ENCODE data around the gene KDM4F. TPM values are rescaled to one million over a fixed set of nuclear protein-coding genes. Genes with fewer than 3 reads are reported as not detected.
"Not testable (repeated sequence)": the region's sequence is repeated elsewhere in the genome, so short reads cannot be mapped to it uniquely, and the experiment has no call there.

The KDM4F gene
- total RNA-seq: not detected

DNA sequence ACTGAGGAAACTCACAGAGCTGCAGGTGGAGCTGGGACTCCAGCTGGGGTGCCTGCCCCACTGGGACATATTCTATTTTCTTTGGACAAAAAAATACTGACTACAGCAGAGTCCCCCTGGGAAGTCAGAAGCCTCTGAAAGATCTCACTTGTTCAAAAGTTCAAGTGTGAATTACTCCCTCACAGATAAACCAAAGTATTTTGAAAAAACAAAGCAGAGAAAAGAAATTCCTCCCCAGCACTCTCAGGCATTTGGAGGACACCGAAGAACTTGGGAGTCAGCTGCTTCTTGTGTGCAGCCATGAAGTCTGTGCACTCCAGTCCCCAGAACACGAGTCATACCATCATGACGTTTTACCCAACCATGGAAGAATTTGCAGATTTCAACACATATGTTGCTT lies at the start of gene KDM4F:
TSS of gene KDM4F (plus strand) at position 301 of the 400 bp plus-strand sequence.
- not testable (repeated sequence) for H3K9me3 ChIP-seq, H3K27me3 ChIP-seq, H3K4me1 ChIP-seq, H3K4me3 ChIP-seq, DNase-seq, H3K27ac ChIP-seq, H3K36me3 ChIP-seq

DNA sequence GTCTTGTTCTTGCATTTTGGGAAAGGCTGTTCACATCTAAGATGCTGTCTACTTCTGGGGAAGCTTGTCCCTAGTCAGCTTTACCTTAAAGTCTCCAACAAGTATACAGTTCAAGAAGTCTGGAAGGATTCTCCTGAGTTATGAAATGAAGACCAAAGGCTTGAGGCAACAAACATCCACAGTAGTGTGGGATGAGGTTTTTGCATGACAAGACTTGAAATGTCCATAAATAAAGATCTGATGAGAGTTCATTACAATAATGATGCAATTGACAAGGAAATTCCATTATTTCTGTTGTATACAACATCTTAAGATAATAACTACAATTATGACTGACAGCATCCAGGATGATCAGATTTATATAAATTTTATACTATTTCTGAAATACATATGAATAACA lies 45.5 kb upstream of the KDM4F start:
- no peaks in the 10 kb centered on the region for H3K9me3 ChIP-seq
- H3K4me3 ChIP-seq: no peak overlapping the region
- no peaks in the 10 kb centered on the region for H3K27me3 ChIP-seq
- DNase-seq: no peak
- H3K4me1 ChIP-seq: no peaks in the 10 kb centered on the region
- no peaks in the 10 kb centered on the region for H3K36me3 ChIP-seq
- TF ChIP-seq, protein P1, sequence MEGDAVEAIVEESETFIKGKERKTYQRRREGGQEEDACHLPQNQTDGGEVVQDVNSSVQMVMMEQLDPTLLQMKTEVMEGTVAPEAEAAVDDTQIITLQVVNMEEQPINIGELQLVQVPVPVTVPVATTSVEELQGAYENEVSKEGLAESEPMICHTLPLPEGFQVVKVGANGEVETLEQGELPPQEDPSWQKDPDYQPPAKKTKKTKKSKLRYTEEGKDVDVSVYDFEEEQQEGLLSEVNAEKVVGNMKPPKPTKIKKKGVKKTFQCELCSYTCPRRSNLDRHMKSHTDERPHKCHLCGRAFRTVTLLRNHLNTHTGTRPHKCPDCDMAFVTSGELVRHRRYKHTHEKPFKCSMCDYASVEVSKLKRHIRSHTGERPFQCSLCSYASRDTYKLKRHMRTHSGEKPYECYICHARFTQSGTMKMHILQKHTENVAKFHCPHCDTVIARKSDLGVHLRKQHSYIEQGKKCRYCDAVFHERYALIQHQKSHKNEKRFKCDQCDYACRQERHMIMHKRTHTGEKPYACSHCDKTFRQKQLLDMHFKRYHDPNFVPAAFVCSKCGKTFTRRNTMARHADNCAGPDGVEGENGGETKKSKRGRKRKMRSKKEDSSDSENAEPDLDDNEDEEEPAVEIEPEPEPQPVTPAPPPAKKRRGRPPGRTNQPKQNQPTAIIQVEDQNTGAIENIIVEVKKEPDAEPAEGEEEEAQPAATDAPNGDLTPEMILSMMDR (IDR thresholded peaks at IDR 0.05): no peak
- TF ChIP-seq POLR2A (IDR thresholded peaks at IDR 0.05): no peak
- H3K27ac ChIP-seq: no peak overlapping the region

DNA sequence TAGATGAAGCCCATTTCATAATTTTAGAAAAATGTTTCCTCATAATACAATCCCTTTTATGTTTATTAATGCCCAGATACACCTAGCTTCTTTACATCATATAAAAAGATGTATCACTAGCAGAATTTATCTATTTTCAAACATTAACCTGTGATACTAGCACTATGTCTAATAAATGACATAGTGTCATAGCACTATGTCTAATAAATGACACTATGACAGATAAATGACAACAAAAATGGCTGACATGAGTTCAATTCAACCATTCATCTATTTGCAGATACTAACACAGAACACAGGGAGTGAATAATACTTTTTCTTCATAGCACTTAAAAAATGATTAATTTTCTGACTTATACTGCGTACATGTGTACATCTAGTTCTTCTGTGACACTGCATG lies 43.6 kb upstream of the KDM4F start:
- Histone ChIP-seq H3K27me3 (no peaks in the 10 kb centered on the region), H3K4me3 (no peak overlapping the region), H3K4me1 (no peaks in the 10 kb centered on the region), H3K9me3 (no peaks in the 10 kb centered on the region), H3K27ac (no peak overlapping the region), H3K36me3 (no peaks in the 10 kb centered on the region)
- no peak for TF ChIP-seq POLR2A (IDR thresholded peaks at IDR 0.05)
- TF ChIP-seq, protein P1 (IDR thresholded peaks at IDR 0.05): no peak
- no peak for DNase-seq

DNA sequence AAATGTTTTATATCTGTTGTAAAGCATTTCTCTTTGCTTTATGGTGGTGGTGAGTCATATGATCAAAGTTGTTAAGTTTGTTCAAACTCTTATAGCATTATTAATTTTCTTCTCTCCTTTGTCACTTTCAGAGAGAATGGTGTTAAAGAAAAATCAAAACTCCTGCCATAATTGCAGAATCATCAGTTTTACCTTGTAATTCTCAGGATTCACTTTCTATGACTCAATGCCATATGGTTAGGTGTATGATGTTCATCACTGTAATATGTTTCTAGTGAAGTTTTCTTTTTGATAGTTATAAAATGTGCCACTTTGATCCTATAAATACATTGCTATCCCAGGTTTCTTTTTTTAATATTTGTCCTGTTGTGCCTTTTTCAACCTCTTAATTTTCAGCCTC lies 37.8 kb upstream of the KDM4F start:
- Histone ChIP-seq H3K4me3 (no peak overlapping the region), H3K27me3 (no peaks in the 10 kb centered on the region), H3K36me3 (no peaks in the 10 kb centered on the region), H3K4me1 (no peaks in the 10 kb centered on the region), H3K9me3 (no peaks in the 10 kb centered on the region), H3K27ac (no peak overlapping the region)
- no peak for TF ChIP-seq POLR2A (IDR thresholded peaks at IDR 0.05)
- TF ChIP-seq, protein P1 (IDR thresholded peaks at IDR 0.05): no peak
- DNase-seq: no peak

DNA sequence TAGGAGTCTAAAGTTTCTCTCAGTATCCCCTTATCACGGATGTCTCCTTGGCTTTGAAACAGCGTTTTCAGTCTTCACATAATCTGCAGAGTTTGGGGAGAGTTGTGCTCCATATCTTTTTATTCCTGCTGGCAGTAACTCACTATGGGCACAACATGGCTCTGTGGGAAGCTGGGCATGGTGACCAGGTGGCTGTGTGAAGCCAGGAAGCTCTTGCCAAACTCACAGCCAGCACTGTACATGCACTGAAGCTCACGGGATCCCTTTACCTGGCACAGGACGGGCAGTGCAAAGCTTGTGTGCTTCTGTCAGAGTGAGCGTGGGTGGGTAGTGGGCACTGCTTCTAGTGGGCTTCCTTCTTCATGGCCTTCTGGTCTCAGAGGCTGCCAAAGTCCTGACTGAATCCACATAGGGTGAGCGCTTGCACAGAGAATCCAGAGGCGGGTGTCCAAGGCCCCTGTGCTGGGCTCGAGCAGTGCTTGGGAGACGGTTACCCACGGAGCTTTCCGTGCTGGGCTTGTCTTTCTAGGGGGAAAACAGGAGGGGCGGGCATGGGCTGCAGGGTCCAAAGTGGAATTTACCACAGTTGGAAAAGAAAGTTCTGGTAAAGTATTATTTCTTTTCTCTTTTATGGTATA lies 34.9 kb upstream of the KDM4F start:
- Histone ChIP-seq H3K27me3 (no peaks in the 10 kb centered on the region), H3K4me3 (no peak overlapping the region), H3K36me3 (no peaks in the 10 kb centered on the region), H3K27ac (no peak overlapping the region), H3K4me1 (no peaks in the 10 kb centered on the region), H3K9me3 (no peaks in the 10 kb centered on the region)
- DNase-seq: no peak
- TF ChIP-seq, protein P1 (IDR thresholded peaks at IDR 0.05): no peak
- TF ChIP-seq POLR2A (IDR thresholded peaks at IDR 0.05): no peak

DNA sequence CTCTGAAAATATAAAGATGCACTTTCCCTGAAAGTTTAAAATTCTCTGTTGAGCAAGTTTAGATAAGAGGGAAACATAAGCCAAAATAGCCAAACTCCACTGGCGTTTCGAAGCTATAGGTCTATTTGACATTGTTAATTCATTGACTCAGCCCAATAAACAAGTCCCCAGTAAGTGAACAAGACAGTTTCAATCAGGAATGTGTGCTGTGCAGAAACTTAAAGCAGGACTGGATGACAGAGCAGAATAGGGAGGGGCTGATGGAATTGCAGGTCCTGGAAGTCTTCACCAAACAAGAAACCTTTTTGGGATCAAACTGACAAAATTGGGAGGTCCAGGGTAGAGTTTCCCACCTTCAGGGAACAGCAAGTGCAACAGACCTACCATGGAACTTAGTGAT lies 33.1 kb upstream of the KDM4F start:
- no peak for DNase-seq
- Histone ChIP-seq H3K27ac (no peak overlapping the region), H3K4me1 (no peaks in the 10 kb centered on the region), H3K9me3 (no peaks in the 10 kb centered on the region), H3K27me3 (no peaks in the 10 kb centered on the region), H3K4me3 (no peak overlapping the region), H3K36me3 (no peaks in the 10 kb centered on the region)
- TF ChIP-seq, protein P1 (IDR thresholded peaks at IDR 0.05): no peak
- no peak for TF ChIP-seq POLR2A (IDR thresholded peaks at IDR 0.05)

DNA sequence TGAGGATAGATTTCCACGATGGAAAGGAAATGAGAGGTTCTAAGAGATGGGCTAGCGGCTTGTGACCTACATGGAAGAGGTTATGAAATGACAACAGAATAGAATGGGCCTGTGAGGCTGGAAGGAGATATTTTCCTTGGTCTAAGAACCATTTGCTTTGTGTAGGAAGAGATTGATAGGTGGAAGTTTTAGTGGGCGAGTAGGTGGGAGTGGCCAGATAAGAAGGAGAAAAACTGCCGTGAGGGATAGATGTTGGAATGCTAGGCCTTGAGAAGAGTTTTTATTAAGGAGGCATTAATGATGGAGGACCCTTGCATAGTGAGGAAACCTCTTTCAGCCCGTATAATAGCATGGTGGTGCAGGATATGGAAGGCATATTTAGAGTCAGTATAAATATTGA lies 27.8 kb upstream of the KDM4F start:
- not testable (repeated sequence) for DNase-seq, H3K27me3 ChIP-seq, H3K27ac ChIP-seq, H3K36me3 ChIP-seq, H3K9me3 ChIP-seq, H3K4me3 ChIP-seq, H3K4me1 ChIP-seq
